T-helper 2 cell treated with Interferon-gamma antibody and Interleukin-4, amounts not matched to agents 100 ng/mL and 5 ng/mL, for 36 hours (primary cell): ENCODE data around the gene EN2. TPM values are rescaled to one million over a fixed set of nuclear protein-coding genes. Genes with fewer than 3 reads are reported as not detected.

Source experiments
- intact Hi-C: fragments of 100-400 bp; cut with micrococcal nuclease; formaldehyde crosslinking; loops from one replicate; pipeline ENCODE4 v1.15.1; 2023
- total RNA-seq: library from RNA; stranded (reverse); gene quantifications from 2 replicates; pipeline ENCODE4 v1.2.3, GENCODE V29; 2022

Gene EN2
- not detected in 2 replicates for total RNA-seq

DNA sequence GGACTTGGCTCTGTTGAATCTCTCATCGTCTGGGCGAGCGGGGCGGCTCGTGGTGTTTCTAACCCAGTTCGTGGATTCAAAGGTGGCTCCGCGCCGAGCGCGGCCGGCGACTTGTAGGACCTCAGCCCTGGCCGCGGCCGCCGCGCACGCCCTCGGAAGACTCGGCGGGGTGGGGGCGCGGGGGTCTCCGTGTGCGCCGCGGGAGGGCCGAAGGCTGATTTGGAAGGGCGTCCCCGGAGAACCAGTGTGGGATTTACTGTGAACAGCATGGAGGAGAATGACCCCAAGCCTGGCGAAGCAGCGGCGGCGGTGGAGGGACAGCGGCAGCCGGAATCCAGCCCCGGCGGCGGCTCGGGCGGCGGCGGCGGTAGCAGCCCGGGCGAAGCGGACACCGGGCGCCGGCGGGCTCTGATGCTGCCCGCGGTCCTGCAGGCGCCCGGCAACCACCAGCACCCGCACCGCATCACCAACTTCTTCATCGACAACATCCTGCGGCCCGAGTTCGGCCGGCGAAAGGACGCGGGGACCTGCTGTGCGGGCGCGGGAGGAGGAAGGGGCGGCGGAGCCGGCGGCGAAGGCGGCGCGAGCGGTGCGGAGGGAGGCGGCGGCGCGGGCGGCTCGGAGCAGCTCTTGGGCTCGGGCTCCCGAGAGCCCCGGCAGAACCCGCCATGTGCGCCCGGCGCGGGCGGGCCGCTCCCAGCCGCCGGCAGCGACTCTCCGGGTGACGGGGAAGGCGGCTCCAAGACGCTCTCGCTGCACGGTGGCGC lies at the start of gene EN2:
Gene EN2, plus strand, starts transcription at position 19 of the 767 bp plus-strand sequence. Its CDS starts 249 bp downstream, at position 268.
- intact Hi-C loops, result loop anchor here (2.0 kb wide), 1 partner anchor 83 kb away; no protein-coding TSS in a partner anchor

GRCh38 chr7:155408651-155409586 lies 49.0 kb upstream of the EN2 start:
- intact Hi-C loops, result no loop called here

DNA sequence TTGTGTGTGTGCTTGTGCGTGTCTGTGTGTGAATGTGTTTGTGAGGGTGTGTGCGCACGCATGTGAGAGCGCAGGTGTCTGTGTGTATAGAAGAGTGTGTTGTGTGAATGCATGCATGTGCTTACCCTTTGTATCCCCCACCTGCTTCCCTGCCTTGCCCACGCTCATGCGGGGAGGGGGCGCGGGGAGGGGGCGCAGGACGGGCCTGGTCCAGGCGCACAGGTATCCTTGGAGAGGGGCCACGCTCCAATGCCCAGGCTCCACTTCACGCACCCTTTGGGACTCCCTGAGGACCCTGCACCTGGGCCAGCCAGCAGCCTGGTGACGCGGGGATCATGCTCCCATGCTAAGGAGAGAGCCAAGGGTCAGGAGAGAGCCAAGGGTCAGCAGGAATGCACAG lies 47.9 kb upstream of the EN2 start:
- intact Hi-C loops, result no loop called here

GRCh38 chr7:155410431-155410830 lies 47.5 kb upstream of the EN2 start:
- intact Hi-C loops, result no loop called here

DNA sequence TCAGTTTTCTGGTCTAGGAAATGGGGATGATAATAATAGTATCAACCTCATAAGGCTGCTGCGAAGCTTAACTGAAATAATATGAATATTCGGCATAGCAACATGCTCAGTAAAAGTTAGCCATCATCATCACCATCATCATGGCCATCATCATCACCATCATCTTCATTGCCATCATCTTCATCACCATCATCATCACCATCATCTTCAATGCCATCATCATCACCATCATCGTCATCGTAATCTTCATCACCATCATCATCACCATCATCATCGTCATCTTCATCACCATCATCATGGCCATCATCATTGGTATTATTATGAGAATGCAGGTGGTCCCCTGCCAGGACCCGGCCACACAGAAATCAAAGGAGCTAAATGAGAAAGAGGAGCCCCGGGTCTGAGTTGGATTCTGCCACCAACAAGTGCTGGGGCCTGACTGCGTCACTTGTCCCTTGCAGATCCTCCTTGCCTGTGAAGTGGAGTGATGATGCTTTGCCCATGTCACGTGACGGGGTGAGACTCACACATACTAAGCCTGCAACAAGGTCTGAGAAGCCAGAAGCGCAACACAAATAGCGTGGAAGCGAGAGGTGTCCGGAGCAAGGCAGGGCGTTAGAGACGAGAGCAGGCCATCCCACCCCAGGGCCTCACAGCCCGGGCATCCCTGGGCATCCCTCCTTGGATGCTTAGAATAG lies 46.1 kb upstream of the EN2 start:
- intact Hi-C loops, result no loop called here

DNA sequence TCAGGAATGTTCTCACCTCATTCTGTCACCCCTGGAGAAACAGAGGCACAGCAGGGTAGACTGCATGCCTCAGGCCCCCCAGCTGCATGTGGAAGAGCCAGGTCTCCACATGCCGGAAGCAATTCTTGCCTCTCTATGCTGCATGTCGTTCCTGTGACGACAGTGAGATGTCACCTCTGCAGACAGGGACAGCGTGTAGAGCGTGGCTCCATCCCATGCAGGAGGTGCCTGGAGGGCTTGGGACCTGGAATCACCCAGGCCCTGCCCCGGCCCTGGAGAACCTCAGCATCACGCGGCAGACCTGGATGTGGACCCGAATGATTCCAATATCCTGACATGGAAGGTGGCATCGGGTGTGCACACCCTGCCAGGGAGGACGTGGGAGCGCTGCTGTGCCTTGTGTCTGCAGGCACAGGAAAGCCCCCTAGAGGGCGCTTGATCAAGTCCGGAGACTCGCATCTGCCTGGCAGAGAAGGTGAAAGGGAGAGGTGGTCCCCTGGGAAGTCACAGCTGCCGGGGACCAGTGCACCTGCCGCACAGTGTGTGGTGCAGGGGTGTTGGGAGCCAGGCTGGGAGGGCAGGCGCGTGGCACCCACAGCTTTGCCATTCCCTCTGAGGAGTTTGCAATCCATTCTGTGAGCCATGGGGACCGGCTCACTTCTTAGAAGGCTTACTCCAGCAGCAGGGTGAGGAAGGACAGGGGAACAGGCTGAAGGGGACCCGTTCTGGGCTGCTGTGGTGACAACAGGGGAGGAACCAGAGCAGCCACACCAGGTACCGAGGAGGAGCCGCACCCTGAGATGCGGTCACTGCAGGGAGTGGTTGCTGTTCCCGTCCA lies 45.3 kb upstream of the EN2 start:
- intact Hi-C loops, result no loop called here

DNA sequence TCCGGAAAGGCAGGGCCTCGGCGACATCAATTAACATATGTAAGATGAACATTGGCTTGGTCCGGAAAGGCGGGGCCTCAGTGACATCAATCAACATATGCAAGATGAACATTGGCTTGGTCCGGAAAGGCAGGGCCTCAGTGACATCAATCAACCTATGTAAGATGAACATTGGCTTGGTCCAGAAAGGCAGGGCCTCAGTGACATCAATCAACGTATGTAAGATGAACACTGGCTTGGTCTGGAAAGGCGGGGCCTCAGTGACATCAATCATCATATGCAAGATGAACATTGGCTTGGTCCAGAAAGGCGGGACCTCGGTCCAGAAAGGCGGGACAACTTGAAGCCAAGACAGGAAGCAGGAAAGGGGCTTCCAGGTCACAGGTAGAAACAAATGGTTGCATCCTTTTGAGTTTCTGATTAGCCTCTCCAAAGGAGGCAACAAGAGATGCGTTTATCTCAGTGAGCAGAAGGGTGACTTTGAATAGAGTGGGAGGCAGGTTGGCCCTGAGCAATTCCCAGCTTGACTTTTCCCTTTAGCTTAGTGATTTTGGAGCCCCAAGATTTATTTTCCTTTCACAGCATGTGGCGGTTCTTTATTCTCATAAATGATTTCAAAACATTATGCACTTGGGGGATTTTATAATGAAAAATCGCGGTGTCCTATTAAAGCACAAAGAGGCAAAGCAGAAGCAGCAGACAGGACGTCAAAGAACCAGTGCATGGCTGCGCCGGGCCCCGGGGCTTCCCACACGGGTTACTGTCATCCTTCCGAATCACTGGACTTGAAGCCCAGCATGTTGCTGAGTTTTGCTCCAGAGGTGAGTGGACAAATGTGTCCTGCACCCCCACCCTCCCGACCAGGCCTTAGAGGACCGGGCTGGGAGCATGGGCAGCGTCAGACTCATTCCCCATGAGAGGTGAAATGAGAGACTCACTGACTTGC lies 43.1 kb upstream of the EN2 start:
- intact Hi-C loops, result no loop called here

DNA sequence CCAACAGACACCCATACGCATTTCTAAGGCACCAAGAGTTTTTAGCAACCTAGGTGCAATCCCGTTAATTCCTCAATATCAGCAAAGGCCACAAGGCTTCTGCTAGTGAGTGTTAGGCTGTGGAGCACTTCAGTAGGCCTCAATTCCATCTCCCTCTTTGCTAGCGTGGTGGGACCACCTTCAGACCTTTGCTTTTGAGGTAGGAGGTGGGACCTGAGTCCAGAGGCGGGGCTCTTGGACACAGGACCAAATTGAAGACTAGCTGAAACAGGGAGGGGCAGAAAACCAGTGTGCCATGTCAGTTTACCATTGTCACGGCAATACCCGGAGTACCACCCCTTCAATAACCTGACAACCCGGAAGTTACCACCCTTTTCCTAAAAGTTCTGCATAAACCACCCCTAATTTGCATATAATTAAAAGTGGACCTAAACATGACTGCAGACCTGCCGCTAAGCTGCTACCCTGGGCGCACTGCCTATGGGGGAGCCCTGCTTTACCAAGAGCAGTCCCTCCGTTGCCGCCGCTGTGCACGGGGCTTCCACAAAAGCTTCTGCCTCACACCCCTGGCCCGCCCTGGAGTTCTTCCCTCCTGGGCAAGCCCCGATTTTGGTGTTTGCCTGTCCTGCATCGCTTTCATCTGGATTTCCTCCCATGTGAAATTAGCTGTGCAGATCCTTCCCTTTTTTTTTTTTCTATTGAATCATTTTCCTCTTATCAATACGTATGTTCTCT lies 41.1 kb upstream of the EN2 start:
- intact Hi-C loops, result no loop called here

- intact Hi-C loops, result no loop called here
Observed at GRCh38 chr7:155418304-155418703, 39.6 kb upstream of the EN2 start.

DNA sequence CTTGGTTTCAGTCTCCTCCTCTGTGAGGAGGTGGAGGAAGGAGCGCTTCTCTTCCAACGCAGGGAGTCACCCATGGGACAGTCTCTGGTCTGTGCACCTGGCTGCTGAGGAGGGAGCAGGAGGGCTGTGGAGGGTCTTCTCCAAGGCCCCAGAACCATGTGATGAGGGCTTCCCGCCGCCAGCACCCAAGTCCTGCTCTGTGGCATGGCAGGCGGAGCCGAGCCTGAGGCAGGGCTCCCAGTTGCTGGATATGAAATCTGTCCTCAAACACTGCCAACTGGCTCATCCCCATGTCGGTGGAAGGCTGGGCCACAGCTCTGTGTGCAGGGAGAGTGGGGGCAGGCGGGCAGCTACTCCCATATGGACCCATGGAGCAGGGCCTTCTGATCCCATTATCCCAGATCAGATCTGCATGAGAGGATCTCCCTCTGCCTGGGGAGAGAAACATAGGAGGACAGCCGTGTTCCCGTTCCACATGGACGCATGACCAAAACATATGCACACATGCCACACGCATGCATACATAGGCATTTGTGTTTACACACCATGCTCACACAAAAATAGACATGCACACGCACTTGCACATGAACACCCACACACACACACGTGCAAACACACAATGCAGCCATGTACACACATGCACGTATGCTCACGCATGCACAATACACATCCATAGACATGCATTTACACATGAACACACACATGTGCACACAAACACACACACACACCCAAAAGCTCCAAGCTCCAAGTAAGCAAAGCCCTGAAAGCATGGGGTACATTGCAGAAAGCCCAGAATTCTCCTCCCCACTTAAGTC lies 38.8 kb upstream of the EN2 start:
- intact Hi-C loops, result no loop called here

- intact Hi-C loops, result no loop called here
Observed at GRCh38 chr7:155420116-155420515, 37.8 kb upstream of the EN2 start.

DNA sequence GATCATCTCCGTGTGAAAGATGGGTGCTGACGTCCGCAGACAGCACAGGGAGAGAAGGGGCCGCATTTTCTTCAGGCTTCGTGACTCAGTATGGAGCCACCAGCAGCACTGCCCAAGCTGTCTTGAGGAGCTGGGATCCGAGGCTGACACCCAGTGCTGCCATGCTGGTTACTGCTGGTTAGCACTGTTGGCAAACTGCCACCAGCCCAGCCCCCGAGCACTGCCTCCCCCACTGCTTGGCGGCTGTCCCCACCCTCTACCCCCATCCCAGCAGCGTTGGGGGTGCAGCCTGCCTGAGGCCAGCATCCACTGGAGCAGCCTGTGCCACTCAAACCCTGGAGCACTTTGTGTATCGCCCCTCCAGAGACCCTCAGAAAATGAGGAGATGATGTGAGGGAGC lies 35.8 kb upstream of the EN2 start:
- intact Hi-C loops, result no loop called here

DNA sequence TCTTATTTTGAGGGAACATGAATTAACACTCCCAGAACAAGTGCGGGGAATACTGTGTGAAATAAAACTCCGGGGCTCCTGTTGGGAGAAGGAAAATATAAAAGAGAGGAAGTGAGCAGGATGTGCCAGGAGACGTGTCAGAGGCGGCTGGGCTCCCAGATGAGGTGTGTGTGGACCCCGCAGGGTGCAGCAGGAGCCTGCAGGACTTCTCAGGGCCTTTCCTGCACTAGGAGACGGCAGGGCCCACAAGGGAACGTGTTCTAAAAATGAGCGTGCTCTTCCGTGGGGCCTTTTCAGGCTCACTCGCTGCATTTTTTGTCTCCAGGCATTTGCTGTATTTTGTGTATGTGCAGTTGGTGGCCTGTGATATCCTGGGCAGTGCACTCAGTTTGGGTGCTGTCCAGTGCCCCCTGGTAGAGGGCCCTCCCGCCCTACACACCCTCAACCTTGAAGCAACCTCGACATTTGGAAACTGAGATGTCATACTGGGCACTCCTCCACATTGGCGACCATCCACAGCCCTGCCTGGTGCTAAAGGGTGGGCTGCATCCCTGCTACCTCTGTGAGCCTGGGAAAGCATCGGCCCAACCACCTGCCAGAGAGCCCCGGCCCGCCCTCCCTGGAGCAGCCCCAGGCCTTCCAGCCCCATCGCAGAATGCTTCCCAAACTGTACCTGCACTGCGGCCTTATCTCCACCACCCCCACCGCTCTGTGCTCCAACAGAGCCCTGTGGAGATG lies 35.2 kb upstream of the EN2 start:
- intact Hi-C loops, result no loop called here

DNA sequence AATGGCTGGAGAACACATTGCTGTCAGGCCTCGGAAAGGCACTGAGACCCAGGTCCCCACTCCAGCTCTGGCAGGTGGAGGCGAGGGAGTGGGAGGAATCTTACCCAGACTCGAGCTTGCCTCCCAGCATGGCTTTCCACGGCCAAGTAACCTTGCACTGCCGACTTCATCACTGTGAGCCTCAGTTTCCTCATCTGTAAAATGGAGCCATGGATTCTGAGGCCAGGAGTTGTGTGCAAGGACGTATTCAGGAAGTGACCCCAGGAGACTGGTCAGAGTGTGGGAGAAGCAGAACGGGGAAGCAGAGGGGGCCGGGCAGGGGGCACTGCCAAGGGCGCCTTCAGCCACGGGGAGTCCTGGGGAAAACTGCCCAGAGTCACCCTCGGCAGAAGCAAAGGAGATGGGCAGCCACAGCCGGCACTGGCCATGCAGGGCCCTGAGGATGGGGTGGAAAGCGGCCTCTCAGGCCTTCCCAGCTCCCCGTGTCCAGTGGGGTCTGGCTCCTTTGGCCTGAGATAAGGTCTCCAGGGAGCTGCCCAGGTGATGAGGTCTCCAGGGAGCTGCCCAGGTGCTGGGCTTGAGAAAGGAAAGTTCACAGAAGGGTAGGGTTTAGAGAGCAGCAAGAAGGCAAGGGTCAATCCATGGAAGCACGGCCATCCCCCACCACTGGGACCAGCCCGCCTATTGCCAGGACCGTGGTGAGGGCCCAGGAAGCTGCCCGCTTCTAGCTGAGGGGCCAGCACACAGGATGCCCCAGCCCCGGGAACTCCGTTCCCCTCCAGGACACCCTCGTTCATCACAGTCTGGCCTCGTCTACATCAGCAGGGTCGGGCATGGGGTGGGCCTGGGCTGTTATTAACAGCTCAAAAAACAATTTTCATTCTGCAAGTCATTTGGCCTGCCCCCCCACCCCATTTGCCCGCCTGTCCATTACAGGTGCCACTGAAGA lies 34.3 kb upstream of the EN2 start:
- intact Hi-C loops, result no loop called here

GRCh38 chr7:155424301-155425010 lies 33.5 kb upstream of the EN2 start:
- intact Hi-C loops, result no loop called here

- intact Hi-C loops, result no loop called here
Observed at GRCh38 chr7:155425011-155425340, 33.0 kb upstream of the EN2 start.
